GM10248 (cell line): ENCODE measurements around the gene MAP3K6.

Source experiments
- CTCF ChIA-PET: fragments of 300-600 bp; sonication (Branson Sonifier 250); formaldehyde crosslinking; extraction: SDS; loops from one replicate; lab custom pipeline; 2021; ENCODE audit warnings: antibody characterized with exemption; lab: Yijun Ruan, JAX
- POLR2A ChIA-PET: fragments of 350-650 bp; sonication (Branson Sonifier 250); formaldehyde crosslinking; extraction: SDS; loops from one replicate; lab custom pipeline; 2020; ENCODE audit warnings: antibody characterized with exemption; lab: Yijun Ruan, JAX
- DNase-seq: peaks from one replicate; pipeline ENCODE4 v3.0.0; 2012; ENCODE audit errors: extremely low spot score
- TF ChIP-seq, protein P1 (sequence below): IDR thresholded peaks from 2 replicates; pipeline ENCODE4 v1.5.1; 2012; ENCODE audit warnings: mild to moderate bottlenecking, low read depth; ENCODE audit errors: extremely low read depth, missing control alignments, control extremely low read depth

MAP3K6 gene

DNA sequence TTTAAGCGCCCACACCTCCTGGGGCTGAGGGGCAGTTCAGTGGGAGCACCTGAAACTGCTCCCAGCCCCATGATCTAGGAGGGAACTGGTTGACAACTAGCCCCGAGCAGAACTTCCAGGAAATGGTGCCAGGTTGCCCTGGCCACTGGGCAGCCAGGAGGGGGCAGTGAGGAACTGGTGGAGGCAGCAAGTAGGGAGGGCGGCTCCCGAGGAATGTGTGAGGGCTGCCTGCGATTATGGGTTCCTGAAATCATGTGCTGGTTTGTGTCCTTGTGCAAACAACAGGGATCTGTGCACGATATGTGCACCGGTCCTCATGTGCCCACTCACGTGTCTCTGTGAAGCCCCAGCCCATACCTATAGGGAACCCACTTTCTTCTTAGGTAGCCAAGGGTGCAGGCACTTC lies 35.6 kb upstream of the MAP3K6 start:
- TF ChIP-seq, protein P1, sequence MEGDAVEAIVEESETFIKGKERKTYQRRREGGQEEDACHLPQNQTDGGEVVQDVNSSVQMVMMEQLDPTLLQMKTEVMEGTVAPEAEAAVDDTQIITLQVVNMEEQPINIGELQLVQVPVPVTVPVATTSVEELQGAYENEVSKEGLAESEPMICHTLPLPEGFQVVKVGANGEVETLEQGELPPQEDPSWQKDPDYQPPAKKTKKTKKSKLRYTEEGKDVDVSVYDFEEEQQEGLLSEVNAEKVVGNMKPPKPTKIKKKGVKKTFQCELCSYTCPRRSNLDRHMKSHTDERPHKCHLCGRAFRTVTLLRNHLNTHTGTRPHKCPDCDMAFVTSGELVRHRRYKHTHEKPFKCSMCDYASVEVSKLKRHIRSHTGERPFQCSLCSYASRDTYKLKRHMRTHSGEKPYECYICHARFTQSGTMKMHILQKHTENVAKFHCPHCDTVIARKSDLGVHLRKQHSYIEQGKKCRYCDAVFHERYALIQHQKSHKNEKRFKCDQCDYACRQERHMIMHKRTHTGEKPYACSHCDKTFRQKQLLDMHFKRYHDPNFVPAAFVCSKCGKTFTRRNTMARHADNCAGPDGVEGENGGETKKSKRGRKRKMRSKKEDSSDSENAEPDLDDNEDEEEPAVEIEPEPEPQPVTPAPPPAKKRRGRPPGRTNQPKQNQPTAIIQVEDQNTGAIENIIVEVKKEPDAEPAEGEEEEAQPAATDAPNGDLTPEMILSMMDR: peak; percentile 44
- DNase-seq: no peak
- ChIA-PET POLR2A (no interaction called here), CTCF (interaction anchor here (0.9 to 14.3 kb wide), 17 partner anchors 7 to 260 kb away, joined by 3 to 324 read pairs (median 4); partner anchors contain the start of genes MAP3K6 and WASF2)

DNA sequence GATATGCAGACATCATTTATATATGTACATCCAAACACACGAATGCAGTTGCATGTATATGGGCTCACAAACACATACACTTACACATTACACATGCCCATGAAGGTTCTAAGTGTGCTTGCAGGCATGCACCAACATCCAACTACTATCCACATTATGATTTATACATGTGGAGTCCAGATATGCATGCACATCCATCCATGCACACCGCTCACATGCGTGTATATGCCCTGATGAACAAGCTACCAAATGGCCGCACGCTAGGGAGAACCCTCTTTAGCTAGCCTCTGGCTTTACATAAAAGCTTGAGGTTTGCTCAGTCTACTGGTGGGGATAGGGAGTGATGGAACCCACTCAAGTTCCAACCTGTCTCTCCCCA lies 34.2 kb upstream of the MAP3K6 start:
- no peak for DNase-seq
- CTCF ChIA-PET: interaction anchor here (1.0 to 14.3 kb wide), 6 partner anchors 11 to 355 kb away, joined by 3 to 324 read pairs (median 8); no protein-coding TSS in a partner anchor

DNA sequence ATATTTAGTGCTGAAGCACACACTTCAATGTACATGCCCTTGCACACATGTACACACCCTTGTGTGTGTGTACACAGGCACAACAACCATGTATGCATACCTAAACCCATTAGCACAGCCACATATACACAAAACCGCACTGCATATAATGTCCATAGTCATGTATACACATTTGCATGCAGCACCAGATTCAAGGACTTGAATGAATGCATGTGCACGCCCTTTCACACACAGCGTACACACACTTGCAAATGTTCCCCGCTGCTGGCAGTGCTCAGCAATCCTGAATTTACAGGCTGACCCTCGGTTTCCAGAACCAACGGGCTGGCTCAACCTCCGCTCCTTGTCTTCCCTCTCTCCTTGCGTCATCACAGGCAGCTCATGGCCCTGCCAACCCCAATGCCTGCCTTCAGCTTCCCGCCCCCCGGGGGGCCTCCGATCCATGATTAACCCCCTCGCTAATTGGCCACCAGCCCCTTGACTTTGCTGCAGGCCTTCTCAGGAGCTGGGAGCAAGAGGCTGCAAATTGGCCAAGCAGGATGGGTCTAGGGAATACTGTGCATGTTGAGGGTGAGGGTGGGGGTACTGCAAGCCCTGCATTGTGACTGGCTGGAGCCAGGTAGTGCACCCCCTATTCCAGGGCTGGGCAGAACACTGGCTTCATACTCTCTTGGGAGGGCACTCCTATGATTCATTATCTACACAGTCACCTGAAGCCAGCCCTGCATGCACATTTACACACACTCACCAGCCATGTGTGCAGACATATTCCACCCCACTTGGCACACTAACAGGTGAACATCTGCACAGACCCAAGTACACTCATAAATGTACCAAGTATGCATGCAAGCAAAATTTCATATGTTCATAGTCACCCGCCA lies 33.6 kb upstream of the MAP3K6 start:
- no peak for DNase-seq
- CTCF ChIA-PET: interaction anchor here (1.0 to 14.3 kb wide), 4 partner anchors 14 to 355 kb away, joined by 3 to 324 read pairs (median 18); no protein-coding TSS in a partner anchor
- TF ChIP-seq, protein P1: no peak
- POLR2A ChIA-PET: interaction anchor here (0.6 kb wide), 1 partner anchor 198 kb away, joined by 3 read pairs; no protein-coding TSS in a partner anchor

More for the DNA sequence above, 34.2 kb upstream of the MAP3K6 start:
- POLR2A ChIA-PET: no interaction called here
- TF ChIP-seq, protein P1: no peak

DNA sequence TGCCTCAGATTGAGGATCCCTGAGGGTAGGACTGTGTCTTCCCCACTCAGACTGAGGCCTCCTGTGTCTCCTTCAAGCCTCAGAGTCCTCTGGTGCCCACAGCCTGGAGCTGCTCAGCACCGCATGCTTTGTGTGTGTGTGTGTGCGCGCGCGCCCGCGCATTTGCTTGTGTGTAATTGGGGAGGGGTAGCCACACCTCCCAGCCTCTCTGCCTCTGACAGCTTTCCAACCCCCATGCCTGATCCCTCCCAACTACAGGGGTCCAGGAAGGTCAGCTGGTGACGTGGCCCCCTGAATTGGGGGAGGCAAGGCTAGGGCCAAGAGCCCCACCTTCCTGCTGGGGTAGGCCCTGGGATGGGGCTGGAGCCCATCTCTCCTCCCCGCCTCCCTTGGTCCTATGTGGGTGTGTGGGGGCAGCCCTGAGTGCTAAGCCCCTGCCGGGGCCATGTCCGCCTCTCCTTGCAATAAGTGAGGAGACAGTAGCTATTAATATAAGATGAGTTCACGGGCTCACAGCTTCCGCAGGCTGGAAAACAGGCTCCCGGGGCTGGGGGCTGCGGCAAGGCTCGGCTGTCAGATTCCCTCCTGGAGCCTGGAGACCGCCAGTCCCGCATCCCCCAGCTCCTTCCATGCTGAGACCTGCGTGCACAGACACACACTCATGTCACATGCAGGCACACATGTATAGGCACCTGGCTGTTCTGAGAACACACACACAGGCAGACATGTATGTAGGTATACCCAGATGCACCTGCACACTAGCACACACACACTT lies 32.7 kb upstream of the MAP3K6 start:
- ChIA-PET CTCF (interaction anchor here (1.0 to 14.3 kb wide), 12 partner anchors 9 to 354 kb away, joined by 3 to 324 read pairs (median 7); partner anchors contain the start of gene AHDC1), POLR2A (interaction anchor here (0.6 kb wide), 2 partner anchors 167 to 197 kb away, joined by 3 to 5 read pairs; no protein-coding TSS in a partner anchor)
- TF ChIP-seq, protein P1: no peak
- no peak for DNase-seq

DNA sequence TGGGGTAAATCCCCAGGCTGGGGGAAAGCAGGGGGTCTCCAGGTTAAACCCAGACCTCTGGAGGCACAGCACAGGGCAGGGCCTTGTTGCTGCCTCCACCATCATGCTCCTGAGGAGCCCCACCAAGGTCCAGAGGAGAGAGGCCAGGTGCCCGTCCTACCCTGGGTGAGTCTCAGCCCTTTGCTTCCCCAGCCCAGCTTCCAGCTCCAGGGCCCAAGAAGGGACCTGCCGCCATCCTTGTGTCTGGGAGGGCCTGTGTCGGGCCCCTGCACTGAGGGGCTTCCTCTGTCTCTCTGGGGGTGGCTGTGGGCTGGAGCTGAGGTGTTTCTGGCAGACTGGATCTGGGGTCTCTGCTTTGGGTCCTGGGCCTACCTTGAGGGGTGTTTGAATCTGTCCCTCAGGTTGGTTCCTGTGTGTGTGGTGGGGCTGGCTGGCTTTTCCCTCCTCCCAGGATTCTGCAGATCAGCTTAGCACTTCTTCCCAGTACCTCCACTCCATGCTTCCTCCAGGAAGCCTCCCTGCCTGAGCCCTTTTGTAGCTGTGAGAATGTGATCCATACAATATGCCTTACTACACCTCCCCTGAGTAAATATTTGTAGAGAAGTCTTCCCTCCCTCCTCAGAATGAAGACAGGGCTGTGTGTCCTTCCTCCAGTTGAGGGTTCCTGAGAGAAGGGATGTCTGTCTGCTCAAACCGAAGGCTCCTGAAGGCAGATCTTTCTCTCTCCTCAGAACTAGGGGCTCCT lies 31.8 kb upstream of the MAP3K6 start:
- ChIA-PET CTCF (interaction anchor here (0.8 to 14.3 kb wide), 15 partner anchors 8 to 353 kb away, joined by 3 to 324 read pairs (median 6); partner anchors contain the start of genes AHDC1 and MAP3K6), POLR2A (interaction anchor here (0.5 to 2.4 kb wide), 2 partner anchors 98 to 208 kb away, joined by 3 to 6 read pairs; no protein-coding TSS in a partner anchor)
- TF ChIP-seq, protein P1: no peak
- no peak for DNase-seq
